Measurements from ENCODE around the gene UBAP1L.
"Not testable (repeated sequence)": the region's sequence is repeated elsewhere in the genome, so short reads cannot be mapped to it uniquely, and the experiment has no call there.

The UBAP1L gene

DNA sequence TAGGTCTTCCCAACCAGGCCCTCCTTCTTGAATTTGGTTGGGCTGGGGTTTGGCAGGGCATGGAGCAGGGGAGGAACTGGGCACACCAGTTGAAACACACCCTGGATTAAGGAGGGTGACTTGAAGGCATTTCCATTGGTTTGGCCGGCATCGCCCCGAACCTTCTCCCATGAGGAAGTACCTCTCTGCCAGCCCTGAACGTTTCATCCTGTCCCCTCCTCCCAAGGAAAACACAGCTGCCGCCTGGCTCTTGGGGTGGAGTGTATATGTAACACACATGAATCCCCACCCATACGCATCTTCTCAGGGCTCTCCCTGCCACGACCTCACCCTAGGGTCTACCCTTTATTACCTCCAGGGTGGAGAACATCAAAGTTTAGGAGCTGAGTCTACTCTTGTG is 14.6 kb downstream of the UBAP1L start:
- no peak for DNase-seq (ENCODE audit: low read depth in 2 of 2, low spot score in 1 of 2)

DNA sequence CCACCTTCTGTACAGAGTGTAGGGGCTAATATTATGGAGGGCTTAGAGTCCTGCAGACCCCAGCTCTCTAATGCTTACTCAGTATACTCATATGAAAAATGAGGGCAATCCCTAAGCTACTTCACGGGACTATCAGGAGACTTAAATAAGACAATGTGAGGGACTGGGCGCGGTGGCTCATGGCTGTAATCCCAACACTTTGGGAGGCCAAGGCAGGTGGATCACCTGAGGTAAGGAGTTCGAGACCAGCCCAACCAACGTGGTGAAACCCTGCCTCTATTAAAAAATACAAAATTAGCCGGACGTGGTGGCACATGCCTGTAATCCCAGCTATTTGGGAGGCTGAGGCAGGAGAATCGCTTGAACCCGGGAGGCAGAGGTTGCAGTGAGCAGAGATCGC is 15.2 kb downstream of the UBAP1L start:
- DNase-seq (ENCODE audit: low read depth in 2 of 2, low spot score in 1 of 2), result not testable (repeated sequence)

DNA sequence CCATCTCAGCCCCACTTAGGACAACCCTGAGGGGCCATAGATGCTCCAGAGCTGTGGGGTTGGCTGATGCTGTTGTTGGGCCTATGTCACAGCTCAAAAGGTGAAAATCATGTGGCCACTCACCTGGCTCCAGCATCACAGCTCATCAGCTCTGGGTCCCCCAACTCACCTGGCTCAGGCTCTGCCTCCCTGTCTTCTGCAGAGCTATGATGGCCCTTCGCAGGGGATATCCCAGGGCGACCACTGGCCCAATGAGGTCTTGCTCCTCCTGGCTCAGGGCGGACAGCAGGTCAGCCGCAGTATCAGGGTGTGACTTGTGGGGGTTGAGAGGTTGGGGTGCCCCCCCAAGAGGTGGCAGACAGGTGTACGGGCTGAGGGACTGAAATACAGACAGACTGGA is 15.7 kb downstream of the UBAP1L start:
- no peak for DNase-seq (ENCODE audit: low read depth in 2 of 2, low spot score in 1 of 2)

DNA sequence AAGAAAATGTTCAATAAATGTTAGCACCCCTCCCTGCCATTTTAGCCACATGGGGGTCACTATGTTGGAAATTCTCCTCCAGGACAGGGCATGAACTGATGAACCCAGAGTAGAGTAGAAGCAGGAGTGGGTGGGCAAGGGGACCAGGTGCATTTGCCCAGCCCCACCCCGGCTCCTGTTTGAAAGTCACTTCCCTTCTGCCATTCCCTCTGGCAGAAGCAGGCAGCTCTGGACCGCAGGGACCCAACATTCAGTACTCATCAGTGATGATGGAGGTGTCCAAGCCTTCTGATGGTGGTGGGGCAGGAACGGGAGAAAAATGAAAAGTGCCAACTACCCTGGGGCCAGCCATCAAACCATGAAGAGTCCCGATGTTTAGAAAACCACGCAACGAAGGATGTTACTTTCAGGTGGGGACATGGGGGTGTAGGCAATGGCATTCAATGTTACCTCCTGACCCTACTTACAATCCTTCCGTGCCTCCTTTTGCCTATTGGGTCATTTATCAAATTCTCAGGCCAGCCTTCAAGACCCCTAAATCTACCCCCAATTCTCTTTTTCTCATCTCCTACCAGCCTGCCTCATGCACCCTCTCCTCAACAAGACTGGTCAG is 17.2 kb downstream of the UBAP1L start:
- no peak for DNase-seq (ENCODE audit: low read depth in 2 of 2, low spot score in 1 of 2)

DNA sequence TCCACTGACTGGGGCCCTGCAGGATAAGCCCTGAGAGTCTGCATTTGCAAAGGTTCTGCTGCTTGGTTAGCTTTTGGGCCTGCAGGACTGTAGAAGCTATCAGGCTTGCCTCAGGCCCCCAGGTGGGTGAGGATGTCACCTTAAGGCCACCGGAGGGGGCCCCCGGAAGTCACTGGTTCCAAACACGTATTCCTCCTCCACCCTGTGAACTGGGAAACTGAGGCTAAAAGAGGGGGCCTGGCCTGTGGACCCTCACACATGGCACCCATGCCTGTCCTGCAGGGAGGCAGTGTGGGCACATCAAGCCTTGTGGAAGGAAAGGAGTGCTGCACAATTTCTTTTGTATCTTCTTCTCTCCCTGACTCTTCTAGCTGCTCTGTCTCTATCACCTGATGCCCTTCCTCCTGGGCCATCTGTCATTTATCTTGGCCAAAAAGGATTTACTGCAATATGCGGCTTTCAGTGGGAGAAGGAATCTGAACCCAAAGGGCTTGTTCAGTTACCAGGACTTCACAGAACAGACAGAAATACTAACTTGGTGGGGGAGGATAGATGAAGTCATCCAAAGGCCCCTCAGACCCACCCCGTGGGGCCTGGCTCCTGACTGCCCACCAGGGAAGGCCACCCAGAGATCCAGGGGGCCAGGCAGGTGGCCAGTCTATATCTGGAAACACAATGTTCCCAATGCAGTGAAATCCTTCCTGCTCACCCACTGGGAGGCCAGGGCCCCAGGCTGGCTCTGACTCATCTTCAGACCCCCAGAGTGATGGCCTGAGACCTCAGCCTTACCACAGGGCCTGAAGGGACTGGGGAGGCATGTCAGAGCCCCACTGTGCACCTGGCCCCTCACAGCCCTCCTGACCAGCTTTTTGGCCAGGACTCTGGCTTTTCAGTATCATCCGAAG is 18.3 kb downstream of the UBAP1L start:
- no peak for DNase-seq (ENCODE audit: low read depth in 2 of 2, low spot score in 1 of 2)

GRCh38 chr15:65095747-65096104 is 19.3 kb downstream of the UBAP1L start:
- DNase-seq (ENCODE audit: low read depth in 2 of 2, low spot score in 1 of 2), result no peak

- DNase-seq (ENCODE audit: low read depth in 2 of 2, low spot score in 1 of 2), result no peak
Measured at GRCh38 chr15:65095011-65095746, 19.8 kb downstream of the UBAP1L start.

GRCh38 chr15:65094294-65094995 is 20.6 kb downstream of the UBAP1L start:
- no peak for DNase-seq (ENCODE audit: low read depth in 2 of 2, low spot score in 1 of 2)

GRCh38 chr15:65093793-65094170 is 21.2 kb downstream of the UBAP1L start:
- DNase-seq (ENCODE audit: low read depth in 2 of 2, low spot score in 1 of 2), result not testable (repeated sequence)

DNA sequence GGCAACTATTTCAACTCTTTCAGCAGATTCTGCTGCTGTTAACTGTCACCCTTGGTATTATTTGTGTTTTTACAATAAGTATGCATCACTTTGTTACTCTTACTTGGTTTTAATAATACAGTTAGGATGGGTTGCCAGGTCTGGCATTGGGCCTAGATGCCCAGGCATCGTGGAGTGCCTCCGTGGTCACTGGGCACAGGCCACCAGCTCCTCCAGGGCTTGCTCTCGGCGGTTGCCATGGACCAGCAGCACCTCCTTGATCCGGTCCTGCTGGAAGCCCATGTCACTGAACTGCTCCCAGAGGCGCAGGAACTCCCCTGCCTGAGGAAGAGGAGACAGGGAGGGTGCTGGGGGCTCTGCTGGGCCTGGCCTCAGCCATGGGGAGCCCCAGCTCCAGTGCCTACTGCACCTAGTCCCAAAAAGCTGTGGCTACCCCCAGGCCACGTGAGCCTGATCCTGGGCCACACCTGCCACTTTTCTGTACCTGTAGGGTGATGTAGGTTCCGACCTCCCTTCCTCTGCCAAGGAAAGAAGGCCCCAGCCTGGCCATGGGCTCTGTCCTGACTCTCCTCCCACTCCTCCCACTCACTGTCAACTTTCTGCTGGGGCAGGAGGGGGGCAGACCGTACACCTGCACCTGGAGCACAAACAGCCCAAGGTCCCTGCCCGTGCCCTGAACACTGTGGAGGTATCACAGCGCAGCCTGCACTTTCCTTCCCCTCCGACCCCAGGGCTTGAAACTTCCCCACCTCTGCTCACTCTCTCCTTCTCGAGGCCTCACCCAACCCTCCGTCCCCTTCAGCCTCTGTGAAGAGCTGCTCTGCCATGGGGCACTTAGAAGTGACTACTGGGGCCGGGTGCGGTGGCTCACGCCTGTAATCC is 21.8 kb downstream of the UBAP1L start:
- no peak for DNase-seq (ENCODE audit: low read depth in 2 of 2, low spot score in 1 of 2)

GRCh38 chr15:65091946-65092770 is 22.8 kb downstream of the UBAP1L start:
- DNase-seq (ENCODE audit: low read depth in 2 of 2, low spot score in 1 of 2), result no peak

DNA sequence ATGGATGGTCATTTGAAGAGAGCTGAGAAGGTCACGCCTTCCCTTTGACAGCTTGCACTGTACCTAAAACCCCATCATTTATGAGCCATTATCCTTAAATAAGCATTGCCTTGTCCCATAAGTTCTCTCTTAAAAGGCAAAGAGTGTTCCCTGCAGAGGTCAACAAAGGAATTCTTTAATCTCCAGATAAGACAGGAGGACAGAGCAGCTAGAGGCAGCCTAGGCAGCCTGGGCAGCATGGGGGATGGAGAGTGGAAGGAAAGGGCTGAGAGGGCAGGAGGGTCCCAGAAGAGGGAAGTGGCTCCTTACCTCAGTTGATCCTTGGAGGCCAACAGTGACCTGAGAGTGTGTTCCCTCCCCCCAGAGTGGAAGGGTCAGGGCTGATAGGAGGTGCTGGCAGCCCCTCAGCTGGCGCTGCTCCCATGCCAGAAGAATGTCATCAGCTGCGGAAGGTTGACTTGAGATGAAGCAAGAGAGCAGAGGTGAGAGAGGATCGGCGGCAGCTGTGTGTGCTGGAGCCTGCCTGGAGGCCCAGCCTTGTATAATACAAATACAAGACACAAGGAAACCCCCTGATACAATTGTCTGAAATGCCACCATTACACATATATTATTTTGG is 25.7 kb downstream of the UBAP1L start:
- DNase-seq (ENCODE audit: low read depth in 2 of 2, low spot score in 1 of 2), result no peak

- DNase-seq (ENCODE audit: low read depth in 2 of 2, low spot score in 1 of 2), result no peak
Measured at GRCh38 chr15:65088643-65089021, 26.4 kb downstream of the UBAP1L start.

- DNase-seq (ENCODE audit: low read depth in 2 of 2, low spot score in 1 of 2), result no peak
Measured at GRCh38 chr15:65087873-65088642, 26.9 kb downstream of the UBAP1L start.

GRCh38 chr15:65087411-65087810 is 27.6 kb downstream of the UBAP1L start:
- no peak for DNase-seq (ENCODE audit: low read depth in 2 of 2, low spot score in 1 of 2)

DNA sequence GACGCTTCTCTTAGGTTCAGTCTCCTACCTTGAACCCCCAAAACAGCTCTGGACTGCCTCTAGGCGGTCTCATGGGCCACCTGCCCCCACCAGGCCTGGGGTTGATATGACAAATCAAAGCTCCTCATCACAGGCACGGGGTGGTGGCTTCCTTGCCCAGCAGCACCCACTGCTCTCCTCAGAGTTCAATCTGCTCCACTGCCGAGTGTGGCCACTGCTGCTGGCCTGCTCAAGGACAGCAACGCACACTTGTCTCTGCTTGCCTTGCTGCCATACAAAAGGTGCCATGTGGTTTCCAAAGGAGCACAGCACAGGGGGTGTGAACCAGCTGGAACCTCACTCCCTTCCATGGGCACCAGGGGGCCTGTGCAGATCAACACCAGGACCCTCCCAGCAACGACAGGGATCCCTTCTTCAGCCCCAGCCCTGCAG is 28.3 kb downstream of the UBAP1L start:
- DNase-seq (ENCODE audit: low read depth in 2 of 2, low spot score in 1 of 2), result no peak

GRCh38 chr15:65085990-65086679 is 28.9 kb downstream of the UBAP1L start:
- no peak for DNase-seq (ENCODE audit: low read depth in 2 of 2, low spot score in 1 of 2)
